ENCODE data around the gene PAK5.

Gene PAK5

DNA sequence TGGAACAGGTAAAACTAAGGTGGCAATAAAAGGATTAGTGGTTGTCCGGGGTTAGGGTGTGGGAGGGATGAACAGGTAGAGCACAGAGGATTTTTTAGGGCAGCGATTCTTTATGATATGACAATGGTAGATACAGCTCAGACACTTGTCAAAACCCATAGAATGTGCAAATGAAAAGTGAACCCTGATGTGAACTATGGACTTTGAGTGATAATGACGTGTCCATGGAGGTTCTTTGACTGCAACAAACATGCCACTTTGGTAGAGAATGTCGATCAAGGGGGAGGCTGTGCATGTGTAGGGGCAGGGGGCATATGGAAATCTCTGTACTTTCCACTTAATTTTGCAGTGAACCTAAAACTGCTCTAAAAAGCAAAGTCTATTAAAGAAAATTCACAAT, 223.8 kb downstream of the PAK5 start:
- DNase-seq = no peak

DNA sequence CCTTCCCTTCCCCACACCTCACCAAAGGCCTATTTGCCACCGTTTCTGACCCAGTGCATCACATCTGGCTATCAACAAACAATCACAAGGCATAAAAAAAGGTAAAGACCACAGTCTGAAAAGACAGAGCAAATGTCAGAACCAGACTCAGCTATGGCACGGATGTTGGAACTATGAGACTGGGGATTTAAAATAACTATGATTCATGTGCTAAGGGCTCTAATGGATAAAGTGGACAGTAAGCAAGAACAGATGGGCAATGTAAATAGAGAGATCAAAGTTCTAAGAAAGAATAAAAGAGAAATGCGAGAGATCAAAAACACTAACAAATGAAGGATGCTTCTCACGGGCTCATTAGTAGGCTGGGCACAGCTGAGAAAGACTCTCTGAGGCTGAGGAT, 225.0 kb downstream of the PAK5 start:
- DNase-seq = no peak

DNA sequence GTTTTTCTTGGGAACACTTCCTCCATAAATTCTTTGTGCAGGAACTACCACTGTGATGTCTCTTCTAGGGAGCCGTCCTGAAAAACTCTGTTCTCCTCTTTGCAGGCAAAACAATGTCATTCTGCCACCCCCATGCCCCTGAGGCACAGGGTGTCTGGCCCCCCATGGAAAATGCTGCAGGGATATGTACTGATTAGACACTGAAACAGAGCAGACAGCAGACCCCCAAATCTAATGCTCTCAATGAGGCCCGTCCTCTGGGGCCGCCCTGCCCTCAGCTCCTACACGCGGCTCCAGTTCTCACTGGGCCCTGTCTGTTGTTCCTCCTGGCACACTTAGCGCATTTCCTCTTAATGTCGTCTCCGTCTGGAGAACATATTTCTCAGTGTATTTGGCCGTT, 227.0 kb downstream of the PAK5 start:
- DNase-seq = no peak

DNA sequence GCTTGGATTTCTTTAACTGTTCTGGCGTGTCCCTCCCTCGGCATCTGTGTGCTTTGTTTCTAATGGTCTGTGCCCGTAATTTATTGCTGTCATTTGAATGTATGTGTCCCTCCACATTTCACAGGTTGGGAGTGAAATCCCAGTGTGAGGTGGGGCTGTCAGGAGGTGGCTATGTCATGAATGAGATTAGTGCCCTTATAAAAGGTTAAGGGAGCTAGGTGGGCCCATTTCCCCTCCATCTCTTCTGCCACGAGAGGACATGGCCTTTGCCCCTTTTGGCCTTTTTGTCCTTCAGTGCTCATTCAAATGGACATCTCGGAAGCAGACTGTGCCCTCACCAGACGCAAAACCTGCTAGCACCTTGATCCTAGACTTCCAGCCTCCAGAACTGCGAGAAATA, 228.2 kb downstream of the PAK5 start:
- no peak for DNase-seq

DNA sequence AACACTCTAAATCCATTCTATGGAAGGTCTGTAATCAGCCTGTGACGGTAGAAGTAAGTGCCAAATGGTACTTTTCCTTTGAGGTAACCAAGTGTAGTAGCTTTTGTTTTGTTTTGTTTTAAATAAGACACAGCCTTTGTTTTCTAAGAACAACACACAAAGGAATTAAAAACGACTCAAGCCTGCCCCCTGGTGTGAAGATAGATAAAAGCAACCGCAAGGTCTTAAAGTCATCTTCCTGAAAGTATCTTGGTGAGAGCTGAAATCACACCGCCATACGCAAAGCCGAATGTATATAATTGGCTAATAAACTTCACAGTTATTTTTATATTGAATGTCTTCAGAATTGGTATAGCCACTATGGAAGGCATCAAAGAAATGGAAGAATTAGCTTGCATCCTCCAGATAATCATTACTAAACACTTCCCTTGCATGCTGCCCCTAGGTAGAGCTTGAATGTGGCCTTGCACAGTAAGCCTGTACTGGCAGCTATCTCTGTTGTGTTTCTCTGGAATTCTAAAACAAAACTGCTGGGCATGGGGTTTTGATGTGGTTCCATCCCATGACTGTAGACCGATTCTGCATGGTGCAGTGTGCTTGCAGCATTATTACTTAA, 228.9 kb downstream of the PAK5 start:
- peak; percentile 32 to 75 for DNase-seq

DNA sequence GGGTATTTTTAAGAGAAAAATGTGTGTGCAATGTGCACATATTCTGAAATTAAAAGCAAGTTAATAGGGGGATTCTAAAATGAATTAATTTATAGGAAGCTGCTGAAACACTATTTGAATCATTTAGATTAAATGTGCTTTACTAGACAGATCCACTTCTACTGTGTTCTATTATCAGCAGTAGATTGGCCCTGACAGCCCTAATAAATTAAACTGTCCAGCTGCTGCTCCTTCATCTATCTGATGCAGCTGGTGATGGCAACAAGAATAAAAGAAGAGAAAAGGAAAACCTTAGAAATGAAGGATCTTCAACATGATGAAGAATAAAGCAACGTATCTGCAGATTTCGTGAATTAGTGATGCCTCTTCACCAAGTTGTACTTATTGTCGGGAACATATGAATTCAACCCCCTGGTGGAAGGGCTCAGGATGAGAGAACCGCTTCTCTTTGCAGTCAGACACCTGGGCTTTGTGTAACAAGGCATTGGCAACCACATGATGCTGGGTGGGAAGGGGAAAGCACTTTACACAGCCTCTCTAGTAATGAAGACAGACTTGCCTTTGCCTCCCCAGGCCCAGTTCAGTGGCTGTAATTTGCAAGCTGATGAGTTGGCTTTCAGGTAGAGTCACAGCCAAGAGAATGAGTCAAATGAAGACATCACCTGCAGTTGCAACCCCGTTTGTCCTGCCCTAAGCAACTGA, 230.1 kb downstream of the PAK5 start:
- DNase-seq = no peak

DNA sequence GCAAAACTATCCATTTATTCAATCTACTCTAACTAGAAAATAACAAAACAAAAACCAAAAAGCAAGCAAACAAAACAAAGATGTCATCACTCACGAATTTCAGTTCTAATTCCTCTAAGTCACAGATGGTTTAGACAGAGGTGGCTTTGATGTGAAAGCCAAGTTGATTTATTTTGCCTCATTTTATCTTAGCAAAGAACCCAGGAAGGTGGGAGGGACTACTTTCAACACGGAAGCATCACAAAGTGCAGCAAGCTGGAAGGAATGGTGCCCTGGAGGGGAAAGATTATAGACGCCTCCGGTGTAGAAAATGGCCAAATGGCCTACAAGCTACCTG, 236.1 kb downstream of the PAK5 start:
- no peak for DNase-seq

DNA sequence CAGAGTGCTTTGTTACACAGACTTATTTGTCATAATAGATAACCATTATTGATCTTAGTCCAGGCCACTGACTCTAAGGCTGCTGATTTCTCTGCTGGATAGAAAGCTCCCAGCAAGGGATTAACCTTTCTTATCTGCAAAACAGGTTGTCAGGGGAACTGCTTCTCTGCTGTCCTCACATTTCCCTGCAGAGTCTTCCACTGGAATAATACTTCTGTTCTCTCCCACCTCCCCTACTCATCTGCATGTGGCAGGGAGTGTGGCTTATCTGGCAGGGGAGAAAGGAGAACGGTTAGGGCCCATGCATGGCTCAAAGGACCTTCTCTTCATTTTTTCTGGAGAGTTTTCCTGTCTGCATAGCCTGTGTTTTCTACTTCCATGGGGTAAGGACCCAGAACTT, 238.3 kb downstream of the PAK5 start:
- no peak for DNase-seq

DNA sequence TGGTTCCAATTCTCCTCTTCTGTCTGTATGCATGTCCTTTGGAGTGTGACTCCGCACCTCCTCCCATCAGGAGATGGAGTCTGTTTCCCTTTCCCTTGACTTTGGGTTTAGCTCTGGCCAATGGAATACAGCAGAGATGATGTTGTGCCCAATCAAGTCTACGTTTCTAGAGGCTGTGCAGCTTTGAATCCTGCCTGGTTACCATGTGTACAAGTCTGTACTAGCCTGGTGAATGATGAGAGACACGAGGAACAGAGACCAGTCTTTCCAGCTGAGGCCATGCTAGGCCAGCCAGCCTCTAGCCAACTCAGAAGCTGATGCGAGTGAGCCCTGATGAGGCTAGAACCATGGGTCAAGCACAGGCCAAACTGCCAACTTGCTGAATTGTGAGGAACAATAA, 241.3 kb downstream of the PAK5 start:
- no peak for DNase-seq

DNA sequence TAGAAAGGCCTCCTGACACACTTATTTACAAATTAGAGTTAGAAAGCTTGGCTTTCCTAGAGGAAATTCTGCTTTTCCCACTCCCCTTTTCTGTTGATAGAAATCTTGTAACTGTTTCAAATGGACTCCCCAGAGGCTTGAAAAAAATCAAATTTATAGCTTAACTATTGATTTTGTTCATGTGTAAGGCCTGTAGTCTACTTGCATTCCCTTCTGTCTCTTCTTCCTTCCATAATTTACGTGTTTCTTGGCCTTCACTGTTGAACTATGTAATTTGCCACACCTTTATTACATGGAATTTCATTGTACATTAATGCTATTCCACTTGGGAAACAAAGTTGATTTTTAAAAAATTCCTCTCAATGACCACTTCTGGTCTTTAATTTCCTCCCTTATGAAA, 243.1 kb downstream of the PAK5 start:
- DNase-seq = no peak

DNA sequence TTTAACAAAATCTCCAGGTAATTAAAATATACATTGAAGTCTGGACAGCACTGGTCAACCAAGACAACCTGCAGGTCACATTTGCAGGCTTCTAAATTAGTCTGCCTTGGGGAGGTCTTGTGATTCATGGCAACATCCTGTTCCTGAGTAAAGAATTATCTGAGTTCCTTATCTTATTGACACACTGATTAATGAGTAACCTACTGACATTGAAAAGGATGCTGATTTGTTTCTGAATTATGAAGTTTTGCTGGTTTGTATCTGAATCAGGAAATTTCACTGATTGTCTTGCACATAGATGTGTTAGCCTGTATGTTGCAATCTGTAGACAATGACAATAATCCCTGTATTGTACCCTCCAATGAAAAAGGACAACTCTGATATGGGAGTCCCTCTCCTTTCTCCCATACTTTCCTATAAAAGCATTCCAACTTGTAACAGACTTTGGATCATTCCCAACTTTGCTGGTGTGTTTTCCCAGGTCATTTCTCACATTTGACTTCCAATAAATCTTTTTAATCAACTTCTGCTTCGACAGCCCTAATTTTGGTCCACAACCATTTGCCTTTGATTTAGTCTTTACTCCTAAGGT, 244.5 kb downstream of the PAK5 start:
- no peak for DNase-seq

DNA sequence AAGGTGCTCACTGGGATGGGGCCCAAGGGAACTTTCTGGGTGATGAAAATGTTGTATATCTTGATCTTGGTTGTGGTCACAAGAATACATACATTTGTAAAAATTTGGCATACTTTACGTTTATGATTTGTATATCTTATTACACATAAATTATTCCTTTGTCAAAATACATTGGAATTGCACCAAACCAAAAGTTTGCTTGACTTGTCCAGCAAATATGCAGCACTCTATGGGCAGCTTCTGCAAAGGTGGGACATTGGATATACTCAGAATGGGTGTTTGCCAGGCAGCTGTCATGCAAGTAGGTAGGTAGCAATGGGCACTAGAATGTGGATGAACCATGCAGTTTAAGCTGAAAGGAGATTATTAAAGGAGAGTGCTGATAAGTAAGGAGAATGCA, 246.5 kb downstream of the PAK5 start:
- no peak for DNase-seq

DNA sequence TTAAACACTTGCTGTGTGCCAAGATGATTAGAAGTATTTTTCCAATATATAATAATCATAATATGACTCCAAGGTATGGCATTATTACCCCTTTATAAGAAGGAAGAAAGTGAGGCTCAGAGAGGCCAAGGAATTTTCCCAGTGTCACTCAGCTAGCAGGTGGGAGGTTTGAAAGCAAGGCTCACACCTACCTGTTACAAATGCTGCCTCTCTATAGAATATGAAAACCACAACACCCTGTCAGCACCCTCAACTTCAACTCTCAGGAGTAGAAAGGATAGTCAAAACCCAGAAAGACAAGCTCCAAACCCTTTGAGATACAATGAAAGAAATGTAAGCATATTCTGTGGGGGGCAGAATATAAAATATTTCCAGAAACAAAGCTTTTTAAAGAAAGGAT, 247.8 kb downstream of the PAK5 start:
- no peak for DNase-seq

DNA sequence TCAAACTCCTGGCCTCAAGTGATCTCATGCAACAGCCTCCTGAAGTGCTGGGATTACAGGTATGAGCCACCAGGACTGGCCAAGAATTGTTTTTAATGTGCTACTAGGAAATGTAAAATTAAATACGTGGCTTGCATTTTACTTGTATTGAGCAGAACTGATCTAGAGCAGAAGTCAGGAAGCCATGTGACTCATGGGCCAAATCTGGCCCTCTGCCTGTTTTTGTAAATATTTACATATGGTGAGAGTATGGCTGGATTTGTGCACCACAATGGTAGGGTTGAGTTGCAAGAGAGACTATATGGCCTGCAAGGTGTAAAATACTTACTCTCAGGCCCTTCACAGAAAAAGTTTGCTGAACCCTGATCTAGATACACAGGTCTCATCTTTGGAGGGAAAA, 248.7 kb downstream of the PAK5 start:
- no peak for DNase-seq

DNA sequence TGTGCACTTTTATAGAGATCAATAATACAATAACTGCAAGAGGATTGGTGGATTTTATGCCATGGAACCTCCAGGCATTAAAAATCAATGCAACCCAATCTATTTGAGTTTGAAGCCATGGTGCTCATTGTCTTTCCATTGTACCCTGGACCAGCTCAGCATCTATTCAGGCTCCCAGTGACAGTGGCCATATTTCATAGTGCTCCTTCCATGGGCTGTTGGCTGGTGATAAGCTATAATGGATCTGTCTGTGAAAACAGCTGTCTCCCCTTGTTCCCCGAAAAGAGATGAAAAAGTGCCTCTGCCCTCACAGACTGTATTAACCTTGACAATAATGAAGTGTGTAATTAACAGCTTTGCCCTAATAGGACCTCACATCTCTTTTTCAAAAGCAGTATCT, 250.2 kb downstream of the PAK5 start:
- DNase-seq = no peak

DNA sequence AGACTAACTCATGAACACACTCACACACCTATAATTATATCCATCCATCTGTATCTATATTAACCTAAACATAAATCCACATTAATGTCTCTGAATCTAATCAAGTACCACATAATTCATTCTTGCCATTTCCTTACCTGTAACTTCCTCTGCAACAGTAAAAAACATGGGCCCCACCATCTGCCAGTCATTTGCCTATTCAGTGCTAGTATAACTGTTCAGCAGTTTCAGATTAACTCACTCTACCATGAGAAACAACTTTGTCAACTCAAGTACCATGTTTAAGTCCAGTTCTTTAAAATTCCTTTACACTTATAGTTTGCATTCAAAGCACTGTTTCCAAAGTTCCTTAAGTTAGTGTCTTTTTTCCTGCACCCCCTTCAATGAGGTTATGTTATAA, 255.7 kb downstream of the PAK5 start:
- no peak for DNase-seq

DNA sequence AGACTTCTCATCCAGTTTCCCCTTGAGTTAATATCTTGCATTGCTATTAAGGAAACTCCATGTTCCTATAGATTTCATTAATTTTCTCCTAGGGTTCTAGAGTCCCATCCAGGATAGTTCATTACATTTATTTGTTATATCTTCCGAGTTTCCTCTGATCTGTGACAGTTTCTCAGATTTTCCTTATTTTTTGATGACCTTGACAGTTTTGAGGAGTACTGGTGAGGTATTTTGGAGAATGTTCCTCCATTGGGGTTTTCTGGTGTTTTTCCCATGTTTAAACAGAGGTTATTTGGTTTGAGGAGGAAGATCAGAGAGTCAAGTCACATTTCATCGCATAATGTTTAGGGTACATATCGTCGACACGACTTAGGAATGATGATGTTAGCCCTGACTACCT, 256.7 kb downstream of the PAK5 start:
- no peak for DNase-seq

DNA sequence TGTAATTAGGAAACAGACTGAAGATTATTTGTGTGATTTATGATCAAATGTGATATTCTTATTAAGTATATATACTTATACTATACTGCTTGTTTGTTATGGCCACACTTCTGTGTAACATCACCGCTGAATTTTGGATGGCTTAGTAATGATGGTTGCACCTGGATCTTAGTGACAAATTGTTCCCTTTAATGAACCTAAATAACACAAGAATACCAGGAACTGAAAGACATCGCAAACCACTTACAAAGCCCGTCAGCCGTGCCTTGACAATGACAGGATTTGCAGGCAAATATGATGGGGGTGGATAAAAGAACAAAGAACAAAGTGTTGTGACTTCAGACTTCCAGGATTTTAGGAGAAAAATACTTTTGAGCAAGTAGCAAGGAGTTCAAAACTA, 257.4 kb downstream of the PAK5 start:
- no peak for DNase-seq

DNA sequence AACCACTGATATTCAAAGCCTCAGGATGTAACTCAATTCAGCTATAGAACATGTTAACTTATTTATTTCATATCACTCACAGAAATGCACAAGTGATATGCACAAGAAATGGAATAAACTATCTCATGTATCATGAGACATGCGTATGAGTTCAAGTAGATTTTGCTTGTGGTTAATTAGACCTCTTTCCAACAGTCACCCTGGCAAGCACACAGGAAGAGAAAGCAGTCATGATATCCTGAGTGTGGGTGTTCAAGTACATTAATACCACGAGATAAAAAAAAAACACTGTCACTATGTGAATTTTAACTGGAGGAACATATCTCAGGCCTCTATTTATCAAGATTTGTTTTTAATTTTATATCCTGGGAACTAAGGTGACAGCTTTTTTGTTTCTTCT, 260.3 kb downstream of the PAK5 start:
- no peak for DNase-seq

DNA sequence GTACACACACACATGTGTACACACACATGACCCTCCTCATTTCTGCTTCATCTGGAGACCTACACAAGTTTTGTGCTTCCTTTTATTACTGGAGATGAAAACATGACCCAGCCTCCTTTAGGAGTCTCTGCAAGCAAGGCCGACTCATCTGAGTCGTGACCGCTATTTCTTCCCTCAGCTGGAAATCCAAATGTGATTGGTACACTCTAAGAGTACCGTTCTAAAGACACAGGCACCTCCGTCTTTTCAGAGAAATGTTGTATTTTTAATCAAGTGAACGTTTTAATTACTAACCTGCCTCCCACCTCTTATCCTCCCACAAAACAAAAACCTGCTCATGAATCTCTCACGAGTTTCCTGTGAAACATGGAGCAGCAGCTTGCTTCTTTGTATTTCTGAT, 261.5 kb downstream of the PAK5 start:
- no peak for DNase-seq

DNA sequence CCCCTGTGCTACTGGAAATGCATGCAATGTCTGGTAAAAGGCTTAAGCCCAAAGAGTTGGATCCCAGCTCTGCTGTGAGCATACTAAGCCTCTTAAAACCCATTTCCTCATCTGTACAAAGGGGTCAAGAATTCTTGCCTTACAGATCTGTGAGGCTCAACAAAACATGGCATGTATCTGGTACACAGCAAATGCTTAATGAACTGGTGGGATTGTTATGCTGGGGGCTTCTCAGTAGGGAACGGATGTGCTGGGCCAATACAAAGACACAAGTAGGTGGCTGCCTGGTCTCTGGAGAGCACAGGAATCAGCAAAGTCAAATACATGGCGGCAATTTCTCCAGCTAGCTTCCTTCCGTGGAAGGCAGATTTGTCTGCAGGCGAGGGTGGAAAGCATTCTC, 262.2 kb downstream of the PAK5 start:
- no peak for DNase-seq

DNA sequence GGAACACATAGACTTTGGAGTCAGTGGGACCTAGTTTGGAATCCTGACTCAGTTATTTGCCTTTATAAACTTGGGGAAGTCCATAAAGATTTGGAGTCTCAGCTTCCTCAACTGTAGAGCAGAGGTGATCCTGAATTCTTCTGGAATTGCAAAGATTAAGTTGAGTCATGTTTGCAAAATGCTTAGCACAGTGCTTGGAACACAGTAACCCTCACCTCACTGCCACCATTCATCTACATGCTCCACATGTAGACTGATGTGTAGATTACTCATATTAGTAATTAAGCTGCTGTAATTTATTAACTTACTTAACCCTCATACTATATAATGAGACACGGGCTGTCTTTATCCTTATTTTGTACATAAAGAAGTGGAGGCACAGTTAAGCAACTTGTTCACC, 263.0 kb downstream of the PAK5 start:
- no peak for DNase-seq

DNA sequence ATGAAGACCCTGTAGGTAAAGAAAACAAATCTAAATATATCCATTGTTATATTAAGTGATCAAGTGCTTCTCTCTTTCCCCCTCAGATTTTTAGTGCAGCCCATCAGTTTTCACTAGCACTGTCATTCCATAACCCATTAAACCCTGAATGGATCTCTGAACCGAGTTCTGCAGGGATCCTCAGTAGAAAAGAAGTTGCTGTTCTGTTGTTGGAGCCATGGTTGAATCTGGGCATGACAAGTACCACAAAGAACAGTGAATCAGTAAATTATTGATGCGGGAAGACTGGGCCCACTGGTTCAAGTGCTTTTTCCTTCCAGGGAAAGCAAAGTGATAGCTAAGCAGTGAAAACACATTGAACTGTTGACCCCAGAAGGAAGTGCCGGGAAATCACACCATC, 264.1 kb downstream of the PAK5 start:
- DNase-seq = no peak

DNA sequence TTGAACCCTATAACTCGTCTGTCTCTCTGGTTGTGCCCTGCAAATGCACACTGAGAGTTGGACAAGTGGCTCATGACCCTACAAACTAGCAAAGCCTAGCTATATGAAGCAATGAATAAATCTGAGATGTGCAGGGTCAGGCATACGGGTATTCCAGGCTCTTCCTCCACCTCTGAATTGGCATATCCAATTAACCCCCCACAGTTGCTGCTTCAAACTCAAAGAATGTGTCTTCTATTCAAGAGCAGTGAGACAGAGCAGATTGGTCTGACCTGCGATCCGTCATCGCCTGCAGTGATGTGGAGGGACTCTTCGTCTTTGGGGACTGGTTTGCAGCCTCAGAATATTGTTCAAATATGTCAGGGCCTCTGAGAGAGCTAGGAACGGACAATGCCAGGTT, 264.7 kb downstream of the PAK5 start:
- DNase-seq = no peak

Measured in hippocampal formation (tissue), 2 donors.